H1 (cell line): ENCODE data around the gene PTN. TPM values are rescaled to one million over a fixed set of nuclear protein-coding genes. Genes with fewer than 3 reads are reported as not detected.

Experiments used
- RXRA ChIP-seq: IDR thresholded peaks from 2 replicates; pipeline ENCODE4 v1.6.1; 2011; ENCODE audit warnings: low read depth, mild to moderate bottlenecking, low read length, moderate library complexity; ENCODE audit not compliant: insufficient read depth
- SP1 ChIP-seq: IDR thresholded peaks from 2 replicates; pipeline ENCODE4 v1.6.1; 2011; ENCODE audit warnings: low read depth, low read length
- polyA plus RNA-seq, 7 experiments: library from polyadenylated mRNA; depleted of rRNA in 3 of 7; stranded (reverse) in 5 of 7; unstranded in 2 of 7; fragments of >200 nt in 5 of 7; fragments of 200-250 nt in 2 of 7; gene quantifications; 1 replicate in 5 of 7; 2 replicates in 1 of 7; 4 replicates in 1 of 7; pipeline versions ENCODE4 v1.2.1 to v1.2.3, GENCODE V29; 2011 to 2013; ENCODE audit warnings: missing spikeins in 2 of 7, mixed read lengths in 2 of 7
- total RNA-seq: library from RNA; stranded (reverse); fragmentation: NEBNext Ultra II Directional; extraction: Animal tissue kit (Norgen Biotek cat#: 25700); gene quantifications from 2 replicates; pipeline ENCODE4 v1.2.1, GENCODE V29; 2021

The PTN gene
- total and polyA plus RNA-seq, 2 of the 8 experiments (the other 6 are each of a cell fraction or from before 2014, with no cell fraction given): 23.1 to 27.8 TPM

GRCh38 chr7:137209151-137209817, 134.2 kb downstream of the PTN start (continued):
- TF ChIP-seq SP1 (no peak), RXRA (no peak)
